Measurements from ENCODE around the gene IL23A.

- TF ChIP-seq SUZ12 (IDR thresholded peaks at IDR 0.05; ENCODE audit: extremely low read depth, insufficient read depth, insufficient read length): no peak
- no peak for TF ChIP-seq ZNF274 (IDR thresholded peaks at IDR 0.05; ENCODE audit: low read depth, low read length)
- no peak for TF ChIP-seq YY1 (IDR thresholded peaks at IDR 0.05; ENCODE audit: insufficient read depth, insufficient read length)
These were observed 39.3 kb downstream of the IL23A start for GRCh38 chr12:56377989-56378316.
